HG03442 (cell line): ENCODE results near the gene RIMS3.
"Not testable (repeated sequence)": the region's sequence is repeated elsewhere in the genome, so short reads cannot be mapped to it uniquely, and the experiment has no call there.

Experiments used
- ATAC-seq: cut with Tn5 transposase; IDR thresholded peaks from one replicate; pipeline ENCODE4 v1.9.1; 2021; ENCODE audit warnings: mild to moderate bottlenecking, moderate library complexity; ENCODE audit not compliant: unreplicated experiment

RIMS3 gene

DNA sequence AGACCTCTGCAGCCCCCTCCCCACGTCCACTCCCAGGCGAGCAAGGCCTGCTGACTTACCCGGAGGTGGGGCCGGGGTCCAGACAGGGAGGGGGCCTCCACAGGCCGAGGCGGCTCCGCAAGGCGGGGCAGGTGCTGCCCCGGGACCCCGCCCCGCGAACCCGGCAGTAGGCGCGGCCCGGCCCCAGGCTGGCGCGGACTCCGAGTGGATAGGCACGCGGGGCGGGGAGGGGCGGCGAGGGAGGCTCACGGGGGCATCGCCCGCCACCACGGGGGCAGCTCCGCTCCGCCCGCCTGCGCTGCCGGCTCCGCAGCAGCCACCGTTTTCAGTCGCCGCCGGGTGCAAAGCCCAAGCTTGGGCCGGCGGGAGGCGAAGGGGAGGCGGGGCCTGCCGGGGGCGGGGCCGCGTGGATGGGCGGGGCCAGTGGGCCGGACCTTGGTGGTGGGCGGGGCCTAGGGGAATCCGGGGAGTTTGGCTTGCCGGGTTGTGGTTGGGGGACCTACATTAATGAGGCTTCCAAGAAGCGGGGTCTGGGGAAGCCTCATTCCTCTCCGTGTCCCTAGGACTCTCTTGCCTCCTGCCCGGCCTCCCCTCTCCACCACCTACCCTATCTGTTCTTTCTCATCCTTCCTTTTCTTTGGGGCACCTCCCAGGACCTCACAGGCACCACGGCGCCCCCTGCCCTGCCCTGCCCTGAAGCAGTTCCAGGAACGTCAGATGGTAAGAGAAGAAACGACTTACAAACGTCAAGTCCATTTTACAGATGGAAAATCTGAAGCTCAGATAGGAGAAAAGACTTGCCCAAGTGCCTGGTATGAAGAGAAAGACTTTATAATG is at the start of gene RIMS3:
Gene RIMS3 (minus strand): TSS at position 348 of the 837 bp plus-strand sequence. CDS start 23,757 bp downstream, outside the sequence.
- ATAC-seq: peak; percentile 51

DNA sequence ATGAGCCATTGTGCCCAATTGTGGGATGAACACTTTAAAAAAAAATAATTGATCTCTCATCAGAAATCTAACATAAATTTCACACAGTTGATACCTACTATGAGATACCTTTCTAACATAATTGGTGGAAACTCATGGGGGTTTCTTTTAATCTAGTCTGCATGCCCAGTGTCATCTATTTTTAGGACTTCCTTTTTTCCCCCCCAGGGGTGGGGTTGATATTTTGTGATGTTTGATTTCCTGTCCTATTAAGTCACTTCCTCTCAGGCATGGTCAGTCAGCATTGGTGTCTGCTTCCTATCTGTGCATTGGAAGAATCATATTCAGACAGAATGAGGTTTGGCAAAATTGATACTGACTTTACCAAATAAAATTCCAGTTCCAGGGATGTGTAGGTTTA is 47.5 kb upstream of the RIMS3 start:
- ATAC-seq: no peak

DNA sequence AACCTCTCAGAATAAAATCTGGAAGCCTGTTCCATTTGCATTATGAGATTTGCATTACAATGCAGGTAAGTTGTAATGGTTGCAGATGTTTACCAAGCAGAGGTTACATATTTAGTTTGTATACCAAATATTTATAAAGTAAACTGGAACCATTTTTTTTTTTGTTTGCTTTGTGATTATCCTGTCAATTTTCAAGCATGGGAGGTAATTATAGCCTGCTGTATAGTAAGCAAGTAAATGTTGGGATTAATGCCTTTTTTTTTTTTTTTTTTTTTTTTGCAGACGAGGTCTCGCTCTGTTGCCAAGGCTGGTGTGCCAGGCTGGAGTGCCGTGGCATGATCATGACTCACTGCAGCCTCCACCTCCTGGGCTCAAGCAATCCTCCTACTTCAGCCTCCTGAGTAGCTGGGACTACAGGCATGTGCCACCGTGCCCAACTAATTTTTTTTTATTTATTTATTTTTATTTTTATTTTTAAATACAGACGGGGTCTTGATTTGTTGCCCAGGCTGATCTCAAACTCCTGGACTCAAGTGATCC is 47.0 kb upstream of the RIMS3 start:
- ATAC-seq: no peak

DNA sequence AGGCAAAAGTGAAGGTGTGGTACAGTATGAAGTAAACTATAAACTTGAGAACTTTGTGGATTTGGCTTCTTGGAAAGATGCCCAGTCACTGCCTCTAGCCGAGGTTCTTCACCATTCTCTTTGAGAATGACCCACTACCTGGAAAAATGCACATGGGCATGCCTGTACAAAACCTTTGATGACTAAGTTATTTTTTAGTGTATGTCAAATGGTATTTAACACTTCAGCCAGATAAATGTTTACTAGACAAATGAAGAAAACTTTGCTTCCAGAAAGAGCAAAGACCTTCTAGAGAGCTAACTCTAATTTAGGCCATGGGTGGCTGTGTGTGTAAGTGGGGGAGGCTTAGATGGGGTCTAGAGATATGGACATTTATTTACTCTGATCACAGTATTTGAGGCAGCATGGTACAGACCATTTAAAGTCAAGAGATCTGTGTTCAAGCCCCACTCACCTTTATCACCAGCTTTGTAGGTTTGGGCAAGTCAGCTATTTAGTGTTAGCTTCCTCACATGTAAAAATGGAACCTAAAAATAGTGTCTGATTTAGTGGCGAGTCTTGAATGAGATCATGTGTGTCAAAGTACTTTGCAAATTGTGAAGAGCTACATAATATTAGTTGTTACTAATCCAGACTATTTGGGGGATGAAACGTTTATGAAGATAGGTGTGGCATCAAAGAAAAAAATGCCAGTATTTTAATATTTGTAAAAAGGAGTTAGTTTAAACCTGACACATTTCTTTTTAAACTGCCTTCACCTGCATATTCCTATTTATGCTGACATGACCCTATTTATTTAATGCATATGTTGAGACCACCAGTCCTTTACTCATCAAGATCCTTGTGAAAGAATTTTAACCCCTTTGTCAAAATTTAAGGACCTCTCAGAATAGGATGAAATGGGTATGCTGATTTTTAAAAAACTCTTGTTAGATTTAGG is 46.3 kb upstream of the RIMS3 start:
- ATAC-seq: no peak

DNA sequence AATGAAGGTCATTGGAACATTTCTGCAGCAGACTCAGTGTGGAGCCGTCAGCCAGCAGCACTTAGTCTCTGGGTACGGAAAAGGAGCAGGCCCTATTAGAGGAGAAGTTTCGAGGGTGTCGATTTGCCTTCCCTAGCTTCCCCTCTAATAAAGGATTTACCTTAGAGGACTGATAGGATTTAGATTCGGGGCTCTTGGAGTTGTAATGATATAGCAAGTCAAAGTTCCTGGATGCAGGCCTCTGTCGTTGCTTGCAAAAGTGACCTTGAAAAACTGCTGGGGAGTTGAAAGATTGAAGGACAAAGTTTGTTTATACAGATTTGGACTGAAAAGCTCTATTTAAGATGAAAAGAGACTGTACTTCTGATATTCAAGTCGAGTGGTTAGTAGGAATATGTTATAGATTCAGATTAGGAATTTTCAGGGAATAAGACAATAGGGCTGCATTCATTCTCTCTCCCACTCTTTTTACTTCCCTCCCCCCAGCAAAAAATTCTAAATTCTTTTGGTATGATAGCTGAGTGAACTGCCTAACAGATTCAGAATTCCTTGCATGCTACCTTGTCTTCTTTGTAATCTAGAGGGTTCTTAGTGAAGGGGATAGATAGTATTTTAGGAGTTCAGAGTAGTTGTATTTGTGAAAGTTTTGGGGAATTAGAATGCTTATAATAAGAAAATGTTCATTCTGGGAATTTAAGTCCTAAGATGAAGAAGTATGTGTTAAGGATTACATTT is 45.3 kb upstream of the RIMS3 start:
- ATAC-seq: no peak

DNA sequence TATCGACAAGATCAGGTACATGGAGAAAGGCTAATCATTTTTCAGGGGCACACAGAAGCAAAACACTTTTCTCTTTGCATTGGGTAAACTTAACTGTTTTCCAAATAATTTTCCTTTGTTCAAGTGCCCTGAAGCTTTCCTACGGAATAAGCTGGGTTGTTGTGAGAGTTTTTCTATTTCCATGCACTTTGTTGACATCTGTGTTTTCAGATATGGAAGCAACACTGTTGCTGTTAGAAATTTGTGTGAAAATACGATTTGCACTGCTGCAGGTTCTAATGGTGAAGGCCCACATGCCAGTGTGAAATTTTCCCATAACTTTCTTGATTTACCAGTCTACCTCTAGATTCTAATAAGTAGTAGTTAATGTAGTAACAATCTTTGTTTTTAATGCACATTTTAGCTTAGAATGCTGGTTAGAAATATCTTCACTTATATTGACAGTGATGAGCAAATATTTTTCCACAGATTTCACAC is 44.4 kb upstream of the RIMS3 start:
- no peak for ATAC-seq

DNA sequence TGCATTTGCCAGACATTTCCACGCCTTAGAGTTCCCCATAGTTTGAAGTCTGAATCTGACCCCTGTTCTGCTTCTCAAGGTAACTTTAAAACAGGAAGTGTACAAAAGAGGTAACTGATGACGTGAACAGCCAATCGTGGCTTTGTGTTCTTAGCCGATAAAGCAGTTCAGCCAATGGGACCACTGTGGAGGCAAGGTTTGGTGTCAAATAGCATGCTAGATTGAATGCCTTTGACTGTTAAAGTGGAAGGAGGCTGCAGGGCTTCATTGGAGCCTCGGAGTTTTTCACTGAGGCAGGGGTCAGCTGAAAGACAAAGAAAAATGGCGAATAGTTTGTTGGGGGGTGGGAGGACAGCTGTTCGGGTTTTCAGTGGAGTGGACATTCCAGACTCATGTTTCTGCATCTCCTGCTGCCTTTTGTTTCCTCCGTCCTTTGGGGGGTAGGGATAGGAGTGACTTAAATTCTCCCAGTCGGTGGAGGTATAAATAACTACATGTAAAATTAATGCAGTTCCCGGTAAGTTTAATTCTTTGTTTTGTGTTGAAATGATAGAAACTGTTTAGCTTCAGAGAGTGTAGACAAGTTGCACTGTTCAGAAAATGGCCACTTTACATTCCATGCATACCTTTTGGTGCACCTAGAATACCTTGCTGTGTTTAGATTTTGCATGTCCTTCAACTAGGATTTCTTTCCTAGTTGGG is 43.8 kb upstream of the RIMS3 start:
- ATAC-seq: peak; percentile 91

DNA sequence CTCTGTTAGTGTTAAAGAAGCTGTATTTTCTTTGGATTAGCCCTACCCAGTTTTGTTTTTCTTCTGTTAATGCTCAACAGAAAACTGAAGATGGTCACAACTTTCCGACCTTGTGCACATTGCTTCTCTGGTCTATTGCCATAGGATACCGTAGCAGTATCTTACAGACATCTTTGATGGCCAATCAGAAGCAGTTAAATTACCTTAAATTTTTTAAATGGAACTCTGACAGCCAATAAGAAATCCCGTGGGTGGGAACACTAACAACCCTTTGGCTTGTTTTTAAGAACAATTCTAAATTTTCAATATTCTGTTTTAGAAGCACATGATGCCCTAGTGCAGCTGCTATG is 43.2 kb upstream of the RIMS3 start:
- peak; percentile 66 for ATAC-seq

DNA sequence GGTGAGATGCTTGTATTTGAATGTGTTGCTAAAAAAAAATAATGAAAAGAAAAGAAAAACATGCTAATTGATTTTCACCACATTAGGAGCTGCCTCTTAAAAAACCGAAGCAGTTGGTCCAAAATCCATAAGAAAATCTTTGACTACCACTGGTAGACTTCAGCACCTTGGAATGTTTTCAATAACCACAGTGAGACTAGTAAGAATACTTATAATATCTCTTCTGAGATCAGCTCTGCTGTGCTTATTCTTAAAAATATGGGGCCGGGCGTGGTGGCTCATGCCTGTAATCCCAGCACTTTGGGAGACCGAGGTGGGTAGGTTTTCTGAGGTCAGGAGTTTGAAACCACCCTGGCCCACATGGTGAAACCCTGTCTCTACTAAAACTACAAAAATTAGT is 41.1 kb upstream of the RIMS3 start:
- ATAC-seq: no peak

DNA sequence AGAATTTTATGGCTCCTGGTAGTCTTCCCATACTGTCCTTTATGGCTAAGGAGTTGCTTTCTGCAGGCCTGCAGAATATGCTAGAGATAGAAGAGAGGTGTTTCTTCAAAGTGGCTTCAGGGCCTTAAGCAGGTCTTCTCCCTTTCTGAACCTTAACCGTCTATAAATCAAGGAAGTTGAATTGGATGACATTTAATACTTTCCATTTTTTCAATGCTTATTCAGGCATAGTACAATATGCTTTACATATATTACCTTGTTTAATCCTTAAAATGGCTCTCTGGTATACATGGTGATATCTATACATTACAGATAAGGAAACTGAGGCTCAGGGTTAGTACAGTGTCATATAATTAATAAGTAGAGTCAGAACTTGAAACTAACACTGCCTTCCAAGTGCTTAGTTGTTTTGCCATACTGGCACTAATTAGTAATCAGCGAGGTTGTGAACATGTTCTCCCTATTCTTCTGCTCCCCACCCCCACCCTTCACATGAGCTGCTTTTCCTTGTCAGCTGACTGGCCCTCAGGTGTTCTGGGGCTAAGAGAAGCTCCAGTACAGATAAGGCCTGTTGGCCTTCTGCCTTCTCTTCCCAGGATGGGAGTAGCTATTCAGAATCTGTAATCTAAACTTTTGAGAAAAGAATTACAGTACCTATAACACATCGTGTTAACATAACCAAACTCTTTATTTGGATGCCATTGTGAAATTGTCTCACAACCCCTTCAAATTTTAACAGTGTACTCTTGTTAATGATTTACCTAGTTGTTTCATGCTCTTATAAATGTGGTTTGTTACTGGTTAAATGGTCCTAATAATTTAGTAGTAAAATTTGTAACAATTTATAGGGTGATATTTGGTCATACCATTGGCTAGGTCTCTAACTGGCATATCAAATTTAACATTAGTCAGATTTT is 39.6 kb upstream of the RIMS3 start:
- ATAC-seq: no peak

DNA sequence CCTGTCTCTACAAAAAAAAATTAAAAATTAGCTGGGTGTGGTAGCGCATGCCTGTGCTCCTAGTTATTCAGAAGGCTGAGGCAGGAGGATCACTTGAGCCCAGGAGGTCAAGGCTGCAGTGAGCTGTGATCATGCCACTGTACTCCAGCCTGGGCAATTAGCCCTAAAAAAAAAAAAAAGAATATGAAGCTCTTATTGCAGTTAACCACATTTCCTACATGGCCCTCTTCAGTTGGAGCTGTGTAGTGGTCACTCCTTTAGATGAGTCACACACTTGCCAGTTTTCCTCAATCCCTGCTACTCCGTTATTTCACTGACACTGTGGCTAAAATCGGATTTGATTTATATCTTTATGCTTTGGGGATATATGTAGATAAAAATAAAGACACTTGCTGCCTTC is 37.8 kb upstream of the RIMS3 start:
- no peak for ATAC-seq

DNA sequence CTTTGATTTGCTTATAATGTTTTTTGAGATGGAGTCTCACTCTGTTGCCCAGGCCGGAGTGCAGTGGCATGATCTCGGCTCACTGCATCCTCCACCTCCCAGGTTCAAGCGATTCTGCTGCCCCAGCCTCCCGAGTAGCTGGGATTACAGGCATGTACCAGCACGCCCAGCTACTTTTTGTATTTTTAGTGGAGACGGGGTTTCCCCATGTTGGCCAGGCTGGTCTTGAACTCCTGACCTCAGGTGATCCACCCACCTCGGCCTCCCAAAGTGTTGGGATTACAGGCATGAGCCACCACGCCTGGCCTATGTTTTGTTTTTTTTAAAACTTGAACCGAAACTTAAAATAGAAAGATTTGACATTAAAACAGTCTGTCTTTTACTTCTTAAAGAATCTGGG is 37.3 kb upstream of the RIMS3 start:
- ATAC-seq: not testable (repeated sequence)

DNA sequence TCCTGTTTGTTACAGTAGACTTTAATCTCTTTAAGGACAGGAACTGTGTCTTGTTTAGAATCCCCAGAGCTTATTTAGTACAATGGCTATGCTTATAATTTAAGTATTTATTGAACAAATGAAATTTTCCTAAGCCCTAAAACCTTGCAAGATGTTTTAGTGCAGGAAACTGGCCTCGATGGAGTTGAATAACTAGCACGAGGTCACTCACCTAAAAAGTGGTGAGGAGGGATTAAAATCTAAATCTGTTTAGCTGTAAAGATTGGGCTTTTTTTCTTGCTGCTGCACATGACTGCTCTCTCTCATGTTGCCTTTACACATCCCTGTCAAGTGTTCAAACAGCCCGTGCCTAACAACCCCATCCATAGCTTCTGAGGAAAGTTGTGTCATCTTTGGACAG is 36.2 kb upstream of the RIMS3 start:
- ATAC-seq: no peak

DNA sequence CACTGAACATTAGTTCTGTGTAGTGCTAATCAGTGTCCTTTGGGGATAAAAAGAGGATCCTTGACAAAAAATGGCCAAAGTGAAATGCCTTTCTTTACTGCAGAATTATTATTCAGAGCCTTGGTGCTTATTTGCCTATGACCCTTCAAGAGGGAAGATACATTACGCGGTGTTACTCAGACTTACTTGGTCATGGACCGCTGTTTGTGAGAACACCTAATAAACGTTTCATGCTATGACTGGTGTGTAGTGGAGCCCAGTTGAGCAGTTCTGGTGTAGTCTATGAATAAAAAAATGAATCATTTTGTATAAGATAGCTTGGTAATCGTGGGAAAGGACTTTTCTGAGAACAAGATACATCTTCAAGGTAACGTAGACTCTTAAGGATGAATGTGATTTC is 34.3 kb upstream of the RIMS3 start:
- ATAC-seq: peak; percentile 83

DNA sequence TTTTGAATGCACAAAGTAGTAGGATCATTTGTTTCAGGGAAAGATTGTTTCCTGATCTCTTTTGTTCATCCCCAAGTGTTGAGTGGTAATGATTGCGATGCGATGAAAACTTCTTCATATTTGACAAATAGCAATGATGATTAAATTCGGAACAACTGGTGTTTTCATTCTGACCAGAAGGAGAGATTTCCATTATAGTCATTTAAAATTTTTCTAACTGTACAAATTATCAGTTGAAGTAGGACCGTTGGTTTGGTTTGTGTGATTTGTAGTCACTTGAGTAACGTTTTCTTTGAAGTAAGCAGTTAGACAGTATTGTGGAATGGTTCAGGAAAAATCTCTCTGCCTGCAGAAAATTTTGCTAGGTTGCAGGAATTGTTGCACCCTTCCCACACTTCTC is 32.0 kb upstream of the RIMS3 start:
- no peak for ATAC-seq

DNA sequence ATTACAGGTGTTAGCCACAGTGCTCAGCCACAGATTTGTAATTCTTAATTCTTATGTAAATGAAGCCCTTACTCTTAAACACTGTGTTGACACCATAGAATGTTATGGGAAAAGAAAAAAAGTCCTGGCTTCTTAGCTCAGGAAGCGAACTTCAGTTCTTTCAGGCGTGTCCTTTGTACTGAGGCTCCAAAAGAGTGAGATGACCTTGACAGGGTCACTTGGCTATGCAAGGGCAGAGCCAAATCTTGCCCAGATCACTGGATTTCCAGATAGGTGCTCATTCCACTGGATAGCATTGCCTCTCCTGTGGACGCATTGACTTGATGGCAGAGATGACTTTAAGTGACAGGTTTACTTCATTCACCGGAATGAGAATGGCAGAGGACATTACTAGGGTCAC is 30.8 kb upstream of the RIMS3 start:
- no peak for ATAC-seq

DNA sequence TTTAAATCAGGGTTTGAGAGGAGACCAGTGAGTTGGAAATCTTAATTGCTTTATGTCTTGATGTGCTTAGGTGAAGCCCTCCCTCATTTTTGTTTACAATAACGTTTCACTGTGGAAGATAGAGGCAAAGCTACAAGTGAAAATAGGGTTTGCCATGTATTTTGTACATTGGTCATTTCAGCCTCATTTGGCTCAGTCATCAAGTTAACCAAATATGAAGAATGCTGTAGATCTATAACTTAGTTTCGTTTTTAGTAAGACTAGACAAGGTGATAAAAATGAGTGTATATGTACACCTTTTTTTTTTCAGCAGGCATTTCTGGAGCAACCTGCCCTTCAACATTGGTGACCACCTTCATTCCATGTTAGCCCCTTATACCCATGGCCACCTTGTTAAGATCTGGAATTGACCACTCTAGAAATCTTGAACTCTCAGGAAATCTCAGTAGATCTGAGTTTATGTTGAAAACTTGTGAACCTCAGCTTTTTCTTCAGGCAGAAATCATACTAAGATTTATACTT is 28.9 kb upstream of the RIMS3 start:
- ATAC-seq: no peak

DNA sequence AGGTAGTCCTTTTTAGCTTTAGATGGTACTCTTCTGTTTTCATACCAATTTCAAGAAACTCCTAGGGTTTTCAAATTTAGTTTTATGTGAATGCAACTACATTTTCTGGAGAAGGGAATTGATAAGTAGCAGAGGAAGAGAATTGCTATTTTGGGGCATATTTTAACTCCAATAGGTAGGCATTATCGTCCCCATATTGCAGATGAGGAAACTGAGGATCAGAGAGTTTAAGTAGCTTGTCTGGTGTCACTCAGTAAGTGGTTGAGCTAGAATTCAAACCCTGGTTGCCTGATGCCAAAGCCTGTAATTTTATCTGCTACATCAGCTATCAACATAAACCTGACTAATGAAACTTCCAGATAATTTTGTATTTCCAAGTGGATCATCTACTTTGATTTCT is 27.9 kb upstream of the RIMS3 start:
- ATAC-seq: no peak

DNA sequence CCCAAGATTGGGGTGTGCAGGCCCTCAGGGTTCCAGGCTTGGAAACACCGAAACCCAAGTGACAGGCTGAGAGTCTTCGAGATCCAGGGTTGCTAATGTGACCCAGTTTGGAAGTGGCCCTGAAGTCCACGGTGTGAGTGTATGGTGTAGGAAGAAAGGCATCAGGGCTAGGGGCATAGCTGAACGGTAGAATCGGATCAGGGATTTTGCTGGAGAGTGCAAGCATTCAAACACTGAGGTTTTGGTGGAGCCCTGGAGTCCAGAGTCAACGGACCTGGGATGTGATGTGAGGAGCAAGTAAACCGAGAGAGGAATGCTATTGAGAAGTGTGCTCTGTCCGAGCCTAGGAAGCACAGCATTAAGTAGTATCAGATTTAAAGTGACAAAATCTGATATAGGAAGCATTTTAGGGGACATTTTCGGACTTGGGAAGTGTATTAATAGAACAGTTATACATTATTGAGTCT is 27.0 kb upstream of the RIMS3 start:
- no peak for ATAC-seq
